Endodermal cell (in vitro differentiated cells): ENCODE measurements around the gene ANKRD13A. TPM values are rescaled to one million over a fixed set of nuclear protein-coding genes. Genes with fewer than 3 reads are reported as not detected.

Experiments
- DNase-seq: peaks from one replicate; pipeline ENCODE4 v3.0.0-alpha.2; 2017
- H3K27ac ChIP-seq: 2 replicates; pipeline ENCODE4 v1.5.1; 2013; ENCODE audit warnings: mild to moderate bottlenecking, low read depth, low read length, moderate library complexity
- H3K27me3 ChIP-seq: 2 replicates; pipeline ENCODE4 v1.6.1; 2013; ENCODE audit warnings: mild to moderate bottlenecking, low read length, moderate library complexity; ENCODE audit not compliant: insufficient read depth, control insufficient read depth, poor library complexity, severe bottlenecking
- H3K36me3 ChIP-seq: 2 replicates; pipeline ENCODE4 v1.7.0; 2013; ENCODE audit warnings: mild to moderate bottlenecking, low read length, moderate library complexity; ENCODE audit not compliant: control insufficient read depth, insufficient read depth
- H3K4me1 ChIP-seq: one replicate; pipeline ENCODE4 v1.7.0; 2013; ENCODE audit warnings: low read length; ENCODE audit not compliant: control insufficient read depth, insufficient read depth
- H3K4me3 ChIP-seq: 2 replicates; pipeline ENCODE4 v1.5.1; 2013; ENCODE audit warnings: mild to moderate bottlenecking, low read length, moderate library complexity
- H3K9ac ChIP-seq: 2 replicates; pipeline ENCODE4 v1.6.1; 2013; ENCODE audit warnings: mild to moderate bottlenecking, low read length, moderate library complexity; ENCODE audit not compliant: poor library complexity, severe bottlenecking; ENCODE audit errors: extremely low read depth
- H3K9me3 ChIP-seq: 2 replicates; pipeline ENCODE4 v1.6.1; 2013; ENCODE audit warnings: mild to moderate bottlenecking, low read length, moderate library complexity; ENCODE audit not compliant: control insufficient read depth
- H3K27ac Mint-ChIP-seq: 2 replicates; pipeline ENCODE4 v1.8.0; 2020; ENCODE audit warnings: mixed read lengths
- H3K27me3 Mint-ChIP-seq: 2 replicates; pipeline ENCODE4 v1.8.0; 2021; ENCODE audit warnings: mild to moderate bottlenecking, mixed read lengths; ENCODE audit not compliant: insufficient read depth
- H3K36me3 Mint-ChIP-seq: 2 replicates; pipeline ENCODE4 v1.8.0; 2020; ENCODE audit warnings: low read depth, mixed read lengths
- H3K4me1 Mint-ChIP-seq: 2 replicates; pipeline ENCODE4 v1.8.0; 2020; ENCODE audit warnings: mixed read lengths
- H3K4me3 Mint-ChIP-seq: 2 replicates; pipeline ENCODE4 v1.8.0; 2020; ENCODE audit warnings: mild to moderate bottlenecking, moderate library complexity, mixed read lengths
- H3K9me3 Mint-ChIP-seq: 2 replicates; pipeline ENCODE4 v1.8.0; 2020; ENCODE audit warnings: mild to moderate bottlenecking, mixed read lengths
- WGBS, 2 experiments: methylation state at CpG; one replicate each; pipeline versions ENCODE4 v1.1.5 to v1.1.7; 2013; ENCODE audit warnings: missing lambda C conversion rate in 2 of 2, mixed read lengths in 1 of 2; ENCODE audit not compliant: insufficient coverage in 1 of 2, insufficient read length in 1 of 2; 5-methylcytosine and 5-hydroxymethylcytosine counted together
- total RNA-seq, 2 donors: library from RNA; stranded (reverse); fragmentation: NEBNext Ultra II Directional in 1 of 2; extraction: Animal tissue kit (Norgen Biotek cat#: 25700) in 1 of 2; gene quantifications; 2 replicates in 1 of 2; 3 replicates in 1 of 2; pipeline ENCODE4 v1.2.1, GENCODE V29; 2021
- TF ChIP-seq, protein P1 (sequence below): fragments of 200-600 bp; sonication (generic); conservative IDR thresholded peaks from 2 replicates; pipeline ENCODE4 v1.5.0; 2021; ENCODE audit warnings: antibody characterized with exemption, mild to moderate bottlenecking

Gene ANKRD13A
- total RNA-seq, 2 donors from 2014 or later, result 33.2 to 44.6 TPM

GRCh38 chr12:110010853-110011723 lies 11.9 kb downstream of the ANKRD13A start:
- Mint-ChIP-seq H3K27me3 (no peaks in the 10 kb centered on the region), H3K9me3 (peaks cover 2% of the 10 kb centered on the region), H3K4me3 (no peak overlapping the region), H3K4me1 (no peaks in the 10 kb centered on the region), H3K36me3 (peaks cover 33% of the 10 kb centered on the region), H3K27ac (no peak overlapping the region)
- no peak overlapping the region for H3K4me3 ChIP-seq
- 95 to 97% methylated on average over 7 to 13 of the region's 13 CpGs for WGBS, 2 experiments
- H3K36me3 ChIP-seq, result peaks cover 38% of the 10 kb centered on the region
- no peak for DNase-seq
- H3K27ac ChIP-seq, result no peak overlapping the region
- no peaks in the 10 kb centered on the region for H3K27me3 ChIP-seq
- TF ChIP-seq, protein P1, sequence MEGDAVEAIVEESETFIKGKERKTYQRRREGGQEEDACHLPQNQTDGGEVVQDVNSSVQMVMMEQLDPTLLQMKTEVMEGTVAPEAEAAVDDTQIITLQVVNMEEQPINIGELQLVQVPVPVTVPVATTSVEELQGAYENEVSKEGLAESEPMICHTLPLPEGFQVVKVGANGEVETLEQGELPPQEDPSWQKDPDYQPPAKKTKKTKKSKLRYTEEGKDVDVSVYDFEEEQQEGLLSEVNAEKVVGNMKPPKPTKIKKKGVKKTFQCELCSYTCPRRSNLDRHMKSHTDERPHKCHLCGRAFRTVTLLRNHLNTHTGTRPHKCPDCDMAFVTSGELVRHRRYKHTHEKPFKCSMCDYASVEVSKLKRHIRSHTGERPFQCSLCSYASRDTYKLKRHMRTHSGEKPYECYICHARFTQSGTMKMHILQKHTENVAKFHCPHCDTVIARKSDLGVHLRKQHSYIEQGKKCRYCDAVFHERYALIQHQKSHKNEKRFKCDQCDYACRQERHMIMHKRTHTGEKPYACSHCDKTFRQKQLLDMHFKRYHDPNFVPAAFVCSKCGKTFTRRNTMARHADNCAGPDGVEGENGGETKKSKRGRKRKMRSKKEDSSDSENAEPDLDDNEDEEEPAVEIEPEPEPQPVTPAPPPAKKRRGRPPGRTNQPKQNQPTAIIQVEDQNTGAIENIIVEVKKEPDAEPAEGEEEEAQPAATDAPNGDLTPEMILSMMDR, result no peak
- no peaks in the 10 kb centered on the region for H3K4me1 ChIP-seq
- no peaks in the 10 kb centered on the region for H3K9me3 ChIP-seq
- no peak overlapping the region for H3K9ac ChIP-seq

DNA sequence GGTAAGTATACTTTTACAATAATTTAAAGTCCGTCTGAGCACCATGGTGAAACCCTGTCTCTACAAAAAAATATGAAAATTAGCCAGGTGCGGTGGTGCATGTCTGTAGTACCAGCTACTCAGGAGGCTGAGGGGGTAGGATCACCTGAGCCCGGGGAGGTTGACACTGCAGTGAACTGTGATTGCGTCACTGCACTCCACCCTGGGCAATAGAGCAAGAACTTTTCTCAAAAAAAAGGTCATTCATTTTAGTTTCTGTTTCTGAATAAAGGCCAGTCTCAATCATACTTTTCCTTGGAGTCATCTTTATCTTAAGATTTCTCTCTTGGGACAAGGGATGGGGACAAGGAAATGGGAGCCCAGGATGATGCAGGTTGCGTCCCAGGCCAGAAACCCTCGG lies 12.9 kb downstream of the ANKRD13A start:
- peaks cover 43% of the 10 kb centered on the region for H3K36me3 ChIP-seq
- Mint-ChIP-seq H3K27ac (no peak overlapping the region), H3K27me3 (no peaks in the 10 kb centered on the region), H3K36me3 (peaks cover 36% of the 10 kb centered on the region), H3K9me3 (no peaks in the 10 kb centered on the region), H3K4me1 (no peaks in the 10 kb centered on the region), H3K4me3 (no peak overlapping the region)
- H3K9ac ChIP-seq, result no peak overlapping the region
- no peak for DNase-seq
- TF ChIP-seq, protein P1, result no peak
- no peak overlapping the region for H3K4me3 ChIP-seq
- H3K4me1 ChIP-seq, result no peaks in the 10 kb centered on the region
- no peaks in the 10 kb centered on the region for H3K9me3 ChIP-seq
- no peaks in the 10 kb centered on the region for H3K27me3 ChIP-seq
- 94 to 96% methylated on average over 6 of the region's 6 CpGs for WGBS, 2 experiments
- H3K27ac ChIP-seq, result no peak overlapping the region

DNA sequence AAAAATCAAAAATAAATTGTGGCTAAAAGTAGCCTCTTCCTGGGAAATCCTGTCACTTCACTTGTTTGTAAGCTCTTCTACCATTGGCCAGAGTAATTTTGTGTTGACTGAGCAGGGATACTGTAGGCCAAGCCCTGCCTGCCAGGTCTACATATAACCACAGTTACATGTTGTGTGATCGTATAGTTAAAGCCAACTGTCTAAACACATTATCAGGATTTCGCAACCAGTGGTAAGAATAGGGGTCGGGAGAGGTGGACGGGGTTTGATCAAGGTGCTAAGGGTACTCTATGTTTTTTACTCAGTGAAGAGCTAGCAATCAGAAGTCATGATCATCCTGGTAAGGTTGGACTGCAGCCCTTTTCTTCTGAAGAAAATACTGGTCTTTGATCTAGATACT lies 13.4 kb downstream of the ANKRD13A start:
- no peaks in the 10 kb centered on the region for H3K27me3 ChIP-seq
- no peaks in the 10 kb centered on the region for H3K4me1 ChIP-seq
- peaks cover 41% of the 10 kb centered on the region for H3K36me3 Mint-ChIP-seq
- H3K4me3 ChIP-seq, result no peak overlapping the region
- TF ChIP-seq, protein P1, result no peak
- no peaks in the 10 kb centered on the region for H3K27me3 Mint-ChIP-seq
- H3K27ac ChIP-seq, result no peak overlapping the region
- H3K9me3 ChIP-seq, result no peaks in the 10 kb centered on the region
- DNase-seq, result no peak
- H3K4me1 Mint-ChIP-seq, result no peaks in the 10 kb centered on the region
- H3K36me3 ChIP-seq, result peaks cover 48% of the 10 kb centered on the region
- no peaks in the 10 kb centered on the region for H3K9me3 Mint-ChIP-seq
- H3K27ac Mint-ChIP-seq, result no peak overlapping the region
- H3K4me3 Mint-ChIP-seq, result no peak overlapping the region
- 91% methylated on average over 4 of the region's 4 CpGs; no CpG with 5 or more reads in 1 of the 2 experiments for WGBS, 2 experiments
- no peak overlapping the region for H3K9ac ChIP-seq
